SK-N-SH treated with all-trans-retinoic acid at 6 μM for 48 hours (cell line): ENCODE results near the gene GRIK4.

Experiments used
- ATAC-seq: fragments of 200-7000 bp; cut with Tn5 transposase; 3 replicates; pipeline ENCODE4 v1.9.1; 2020; ENCODE audit warnings: mild to moderate bottlenecking, moderate library complexity
- ARNTL ChIP-seq: fragments of 450-650 bp; formaldehyde crosslinking; IDR thresholded peaks from 2 replicates; pipeline ENCODE4 v1.5.0; 2020; ENCODE audit warnings: low read depth, mild to moderate bottlenecking, moderate library complexity, borderline replicate concordance
- BACH2 ChIP-seq: fragments of 250-450 bp; sonication (Bioruptor Pico); IDR thresholded peaks from 2 replicates; pipeline ENCODE4 v1.9.0; 2021; ENCODE audit warnings: mild to moderate bottlenecking, borderline replicate concordance
- CREB5 ChIP-seq: fragments of 250-450 bp; sonication (Bioruptor Pico); IDR thresholded peaks from 2 replicates; pipeline ENCODE4 v1.5.1; 2020; ENCODE audit warnings: low read depth, mild to moderate bottlenecking, moderate library complexity
- CSDC2 ChIP-seq: fragments of 250-450 bp; sonication (Bioruptor Pico); IDR thresholded peaks from 2 replicates; pipeline ENCODE4 v1.5.0; 2020; ENCODE audit warnings: mild to moderate bottlenecking, moderate library complexity
- CSRNP3 ChIP-seq: fragments of 250-450 bp; sonication (Bioruptor Pico); IDR thresholded peaks from 2 replicates; pipeline ENCODE4 v1.5.1; 2021; ENCODE audit warnings: mild to moderate bottlenecking, moderate library complexity
- ESRRG ChIP-seq: fragments of 250-450 bp; sonication (Bioruptor Pico); IDR thresholded peaks from 2 replicates; pipeline ENCODE4 v1.6.1; 2021; ENCODE audit warnings: mild to moderate bottlenecking
- GLIS3 ChIP-seq: fragments of 250-450 bp; sonication (Bioruptor Pico); IDR thresholded peaks from 2 replicates; pipeline ENCODE4 v1.5.0; 2020; ENCODE audit warnings: mild to moderate bottlenecking, moderate library complexity
- ISL1 ChIP-seq: fragments of 250-450 bp; sonication (Bioruptor Pico); IDR thresholded peaks from 2 replicates; pipeline ENCODE4 v2.1.2; 2022; ENCODE audit warnings: mild to moderate bottlenecking, moderate library complexity
- OSR1 ChIP-seq: fragments of 250-450 bp; sonication (Bioruptor Pico); IDR thresholded peaks from 2 replicates; pipeline ENCODE4 v1.8.0; 2022; ENCODE audit warnings: moderate library complexity, mild to moderate bottlenecking, inconsistent platforms
- PATZ1 ChIP-seq: fragments of 250-450 bp; sonication (Bioruptor Pico); IDR thresholded peaks from 2 replicates; pipeline ENCODE4 v1.8.0; 2020; ENCODE audit warnings: mild to moderate bottlenecking, moderate library complexity, borderline replicate concordance
- RARB ChIP-seq: fragments of 250-450 bp; sonication (Bioruptor Pico); IDR thresholded peaks from 2 replicates; pipeline ENCODE4 v1.8.0; 2021; ENCODE audit warnings: mild to moderate bottlenecking, moderate library complexity
- SNAI2 ChIP-seq: fragments of 250-450 bp; sonication (Bioruptor Pico); IDR thresholded peaks from 2 replicates; pipeline ENCODE4 v1.5.0; 2020; ENCODE audit warnings: mild to moderate bottlenecking, moderate library complexity
- TCF4 ChIP-seq: fragments of 250-450 bp; sonication (Bioruptor Pico); IDR thresholded peaks from 2 replicates; pipeline ENCODE4 v1.8.0; 2021; ENCODE audit warnings: mild to moderate bottlenecking, moderate library complexity, borderline replicate concordance
- TOX ChIP-seq: fragments of 250-450 bp; sonication (Bioruptor Pico); IDR thresholded peaks from 2 replicates; pipeline ENCODE4 v1.8.0; 2021; ENCODE audit warnings: mild to moderate bottlenecking, moderate library complexity, borderline replicate concordance
- TSHZ2 ChIP-seq: fragments of 250-450 bp; sonication (Bioruptor Pico); IDR thresholded peaks from 2 replicates; pipeline ENCODE4 v1.5.0; 2020; ENCODE audit warnings: mild to moderate bottlenecking, moderate library complexity
- ZFP3 ChIP-seq: fragments of 250-450 bp; sonication (Bioruptor Pico); IDR thresholded peaks from 2 replicates; pipeline ENCODE4 v1.5.0; 2020; ENCODE audit warnings: mild to moderate bottlenecking, moderate library complexity
- ZFP30 ChIP-seq: fragments of 450-650 bp; formaldehyde crosslinking; IDR thresholded peaks from 2 replicates; pipeline ENCODE4 v1.5.0; 2022; ENCODE audit warnings: mild to moderate bottlenecking, moderate library complexity
- ZNF565 ChIP-seq: fragments of 450-650 bp; formaldehyde crosslinking; conservative IDR thresholded peaks from 2 replicates; pipeline ENCODE4 v1.5.0; 2020; ENCODE audit warnings: low read depth, mild to moderate bottlenecking, moderate library complexity
- ZNF70 ChIP-seq: fragments of 450-650 bp; formaldehyde crosslinking; IDR thresholded peaks from 2 replicates; pipeline ENCODE4 v1.5.0; 2020; ENCODE audit warnings: mild to moderate bottlenecking, moderate library complexity
- ZNF8 ChIP-seq: fragments of 450-650 bp; formaldehyde crosslinking; IDR thresholded peaks from 2 replicates; pipeline ENCODE4 v1.5.0; 2020; ENCODE audit warnings: mild to moderate bottlenecking, moderate library complexity
- TF ChIP-seq, protein P1 (sequence below): fragments of 250-450 bp; sonication (Bioruptor Pico); IDR thresholded peaks from 2 replicates; pipeline ENCODE4 v1.8.0; 2021; ENCODE audit warnings: low read depth, mild to moderate bottlenecking, moderate library complexity, borderline replicate concordance

Gene GRIK4

GRCh38 chr11:120793806-120794479 lies 282.4 kb downstream of the GRIK4 start:
- TF ChIP-seq TCF4 (CRISPR knock-in tag) (no peak), ZFP30 (CRISPR knock-in tag) (no peak)
- TF ChIP-seq, all 23 proteins: peak for 0
- no peak for ATAC-seq

GRCh38 chr11:120794748-120795147 lies 283.2 kb downstream of the GRIK4 start:
- no peak for ATAC-seq
- TF ChIP-seq CSDC2 (CRISPR knock-in tag) (no peak), TOX (CRISPR knock-in tag) (no peak), ZNF8 (CRISPR knock-in tag) (no peak), ESRRG (CRISPR knock-in tag) (no peak), ARNTL (CRISPR knock-in tag) (no peak), CSRNP3 (CRISPR knock-in tag) (no peak), OSR1 (no peak), TCF4 (CRISPR knock-in tag) (no peak)
- TF ChIP-seq, all 23 proteins: peak for 0

DNA sequence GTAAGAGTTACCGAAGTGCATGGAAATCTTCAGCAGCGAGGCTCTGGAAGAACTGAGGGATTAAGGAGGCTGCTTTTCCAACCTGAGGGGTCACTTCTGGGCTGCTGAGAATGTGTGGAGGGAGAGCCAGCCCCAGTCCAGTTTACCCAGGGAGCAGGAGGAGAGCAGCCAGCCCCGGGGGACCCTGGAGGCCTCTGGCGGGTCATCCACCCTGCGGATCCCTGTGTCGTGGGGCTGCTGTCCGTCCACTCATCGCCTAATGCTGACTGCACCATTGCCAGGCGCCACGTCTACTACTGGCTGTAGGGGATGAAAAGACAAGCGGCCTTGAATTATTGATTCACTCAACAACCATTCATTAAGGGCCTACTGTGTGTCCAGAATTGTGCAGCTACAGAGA lies 283.6 kb downstream of the GRIK4 start:
- ATAC-seq, result no peak
- no peak for TF ChIP-seq TCF4 (CRISPR knock-in tag)
- no peak for TF ChIP-seq ESRRG (CRISPR knock-in tag)
- no peak for TF ChIP-seq ZFP30 (CRISPR knock-in tag)
- TF ChIP-seq BACH2, result no peak
- TF ChIP-seq ZFP3, result no peak
- no peak for TF ChIP-seq ZNF70 (CRISPR knock-in tag)
- TF ChIP-seq, protein P1, sequence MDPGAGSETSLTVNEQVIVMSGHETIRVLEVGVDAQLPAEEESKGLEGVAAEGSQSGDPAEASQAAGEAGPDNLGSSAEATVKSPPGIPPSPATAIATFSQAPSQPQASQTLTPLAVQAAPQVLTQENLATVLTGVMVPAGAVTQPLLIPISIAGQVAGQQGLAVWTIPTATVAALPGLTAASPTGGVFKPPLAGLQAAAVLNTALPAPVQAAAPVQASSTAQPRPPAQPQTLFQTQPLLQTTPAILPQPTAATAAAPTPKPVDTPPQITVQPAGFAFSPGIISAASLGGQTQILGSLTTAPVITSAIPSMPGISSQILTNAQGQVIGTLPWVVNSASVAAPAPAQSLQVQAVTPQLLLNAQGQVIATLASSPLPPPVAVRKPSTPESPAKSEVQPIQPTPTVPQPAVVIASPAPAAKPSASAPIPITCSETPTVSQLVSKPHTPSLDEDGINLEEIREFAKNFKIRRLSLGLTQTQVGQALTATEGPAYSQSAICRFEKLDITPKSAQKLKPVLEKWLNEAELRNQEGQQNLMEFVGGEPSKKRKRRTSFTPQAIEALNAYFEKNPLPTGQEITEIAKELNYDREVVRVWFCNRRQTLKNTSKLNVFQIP, result no peak
- TF ChIP-seq RARB (CRISPR knock-in tag), result no peak
- TF ChIP-seq TOX (CRISPR knock-in tag), result no peak
- TF ChIP-seq CSRNP3 (CRISPR knock-in tag), result no peak
- TF ChIP-seq ZNF8 (CRISPR knock-in tag), result no peak
- no peak for TF ChIP-seq ARNTL (CRISPR knock-in tag)
- no peak for TF ChIP-seq OSR1
- no peak for TF ChIP-seq CREB5
- TF ChIP-seq PATZ1 (CRISPR knock-in tag), result no peak
- no peak for TF ChIP-seq GLIS3 (CRISPR knock-in tag)
- no peak for TF ChIP-seq TSHZ2 (CRISPR knock-in tag)
- no peak for TF ChIP-seq SNAI2 (CRISPR knock-in tag)
- no peak for TF ChIP-seq ZNF565 (CRISPR knock-in tag)
- TF ChIP-seq ISL1, result no peak
